ENCODE data around the gene TRIM8.
A peak's percentile ranks its signal among the peaks of the same experiment; 100 is the strongest.

TRIM8 gene

DNA sequence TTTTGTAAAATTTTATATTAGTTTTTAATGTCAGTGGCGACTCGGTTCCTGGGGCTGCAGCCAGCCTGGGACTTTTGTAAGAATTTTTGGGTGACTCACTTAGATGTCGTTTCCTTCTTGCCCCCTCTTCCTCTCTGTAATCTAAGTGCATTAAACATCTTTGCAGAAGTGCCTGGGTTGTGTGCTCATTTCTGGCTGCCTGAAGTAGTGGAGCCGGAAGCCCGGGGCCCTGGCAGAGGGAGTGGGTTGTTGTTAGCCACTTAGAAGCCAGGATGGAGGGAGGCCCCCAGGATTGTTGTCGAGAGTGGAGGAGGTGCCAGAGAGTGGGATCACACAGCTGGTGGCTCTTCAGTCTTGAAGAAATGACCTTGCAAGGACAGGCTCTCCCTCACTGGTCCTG is 11.0 kb upstream of the TRIM8 start:
- DNase-seq, result peak; percentile 22 to 63

DNA sequence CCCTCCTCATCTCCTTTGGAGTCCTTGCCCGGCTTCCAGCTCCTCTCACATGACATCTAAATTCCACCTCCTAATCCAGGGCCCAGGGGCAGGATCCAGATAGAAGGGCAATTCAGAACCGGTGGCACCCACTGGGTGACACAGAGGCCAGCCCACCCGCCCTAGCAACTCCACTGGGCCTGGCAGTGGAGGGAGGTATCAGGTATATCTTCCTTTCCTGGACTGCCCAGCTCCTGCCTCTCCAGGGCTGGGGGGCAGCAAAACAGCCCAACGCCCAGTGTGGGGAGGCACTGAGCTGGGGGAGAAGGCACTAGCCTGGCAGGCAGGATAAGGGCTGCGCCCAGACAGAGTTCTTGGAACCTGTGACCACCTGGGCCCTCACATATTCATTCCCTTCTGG is 10.4 kb upstream of the TRIM8 start:
- DNase-seq, result no peak

DNA sequence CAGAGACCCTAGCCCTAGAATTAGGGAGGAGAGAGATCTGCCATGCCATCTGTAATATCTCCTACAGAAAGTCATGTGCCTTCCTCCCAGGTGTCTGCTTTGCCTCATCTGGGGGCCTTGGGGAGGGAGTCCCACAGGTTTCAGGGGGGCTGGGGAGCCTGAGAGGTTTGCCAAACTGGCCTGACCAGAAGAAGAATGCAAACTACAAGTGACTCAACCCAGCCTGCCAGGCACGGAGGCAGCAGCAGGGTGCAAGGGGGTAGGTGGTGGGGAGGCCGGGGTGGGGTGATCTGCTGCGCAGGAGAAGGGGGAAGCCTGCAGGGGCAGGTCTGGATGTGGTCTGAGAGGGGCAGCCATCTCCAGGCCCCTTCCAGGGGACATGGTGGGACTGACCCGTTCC is 9.6 kb upstream of the TRIM8 start:
- DNase-seq, result no peak

DNA sequence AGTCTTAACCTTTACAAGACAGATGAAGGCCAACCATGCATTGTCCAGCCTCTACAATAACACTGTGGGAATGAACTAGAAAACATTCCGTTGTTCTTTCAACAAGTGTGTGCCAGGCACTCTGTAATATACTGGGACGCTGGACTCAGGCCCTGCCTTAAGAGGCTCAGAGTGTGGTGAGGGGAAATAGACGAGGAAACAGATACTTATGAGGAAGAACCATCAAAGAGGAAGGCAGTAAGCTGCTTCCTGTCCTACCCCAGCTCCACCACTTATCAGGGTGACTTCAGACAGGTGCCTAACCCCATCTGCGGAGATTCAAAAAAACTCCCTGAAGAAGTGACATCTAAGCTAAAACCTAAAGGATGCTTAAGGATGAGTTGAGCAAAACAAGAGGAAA is 8.9 kb upstream of the TRIM8 start:
- peak in 1 of 2 donors; percentile 48 for DNase-seq

DNA sequence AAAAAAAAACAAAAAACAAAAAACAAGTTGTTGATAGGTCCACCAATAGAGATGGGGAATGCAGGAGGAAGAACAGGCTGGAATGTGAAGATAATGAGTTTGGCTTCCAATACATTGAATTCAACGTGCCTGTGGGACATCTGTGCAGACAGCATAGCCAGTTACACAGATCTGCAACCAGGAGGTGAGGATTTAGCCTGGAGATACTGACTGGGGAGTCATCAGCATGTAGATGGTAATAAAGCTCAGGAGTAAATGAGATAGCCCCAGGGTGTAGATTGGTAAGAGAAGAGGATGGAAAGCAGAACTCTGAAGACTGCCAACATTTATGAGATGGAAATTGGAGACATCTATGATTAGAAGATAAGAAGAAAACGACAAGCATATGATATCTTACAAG is 4.7 kb upstream of the TRIM8 start:
- DNase-seq, result no peak

DNA sequence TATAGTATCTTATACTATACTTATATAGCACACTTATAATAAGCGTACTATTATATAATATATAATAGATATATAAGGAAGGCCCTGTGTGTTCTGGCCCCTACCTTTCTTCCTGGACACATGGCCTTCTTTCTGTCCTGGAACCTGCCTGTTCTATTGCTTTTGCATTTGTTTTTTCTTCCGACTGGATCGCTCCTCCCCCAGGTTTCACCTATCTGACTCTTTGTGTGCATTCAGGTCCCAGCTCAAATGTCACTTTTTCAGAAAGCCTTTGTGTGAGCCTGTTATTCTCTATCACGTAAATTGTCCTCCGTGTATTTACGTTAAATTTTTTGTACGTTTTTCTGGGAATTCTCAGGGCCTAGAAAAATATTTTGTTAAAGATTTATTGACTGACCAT is 2.9 kb upstream of the TRIM8 start:
- no peak for DNase-seq

DNA sequence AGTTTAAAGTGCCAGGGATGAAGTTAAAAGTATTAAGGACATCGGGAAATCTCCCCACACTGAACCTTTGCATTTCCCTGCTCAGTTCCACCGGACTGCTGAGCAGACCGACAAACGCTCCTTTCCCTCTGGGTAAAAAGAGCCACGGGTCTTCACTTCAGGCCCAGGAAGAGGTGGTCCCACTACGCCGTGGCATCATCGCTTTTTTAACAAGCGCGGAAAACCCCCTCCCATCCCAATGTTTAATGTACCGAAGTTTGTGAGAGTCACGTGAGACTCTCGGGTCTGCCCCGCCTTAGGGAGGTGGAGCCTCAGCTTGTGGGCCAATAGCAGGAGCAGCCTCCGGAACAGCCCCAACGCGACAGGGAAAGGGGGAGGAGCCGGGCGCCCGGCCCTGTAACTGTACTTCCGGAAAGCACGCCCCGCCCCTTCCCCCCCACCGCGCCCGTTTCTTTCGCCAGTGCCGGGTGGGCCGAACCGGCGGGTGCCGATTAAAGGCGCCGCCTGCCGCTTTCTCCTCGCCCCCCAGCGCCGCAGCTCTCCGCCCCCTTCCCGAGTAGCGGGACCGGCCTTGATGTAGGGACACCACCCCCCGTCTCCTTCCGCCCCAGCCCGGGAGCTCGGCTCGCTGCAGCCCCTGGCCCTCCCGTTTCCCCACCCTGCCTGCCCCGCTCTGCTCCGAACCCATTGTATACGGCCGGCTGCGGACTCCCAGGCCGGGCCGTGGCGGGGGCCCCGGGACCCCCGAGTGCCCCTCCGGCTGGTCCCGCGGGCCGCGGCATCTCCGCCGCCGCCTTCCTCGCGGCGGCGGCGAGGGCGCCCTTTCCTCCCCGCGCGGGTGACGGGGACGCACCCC is 2.2 kb upstream of the TRIM8 start:
- DNase-seq, result peak; percentile 98 to 99

DNA sequence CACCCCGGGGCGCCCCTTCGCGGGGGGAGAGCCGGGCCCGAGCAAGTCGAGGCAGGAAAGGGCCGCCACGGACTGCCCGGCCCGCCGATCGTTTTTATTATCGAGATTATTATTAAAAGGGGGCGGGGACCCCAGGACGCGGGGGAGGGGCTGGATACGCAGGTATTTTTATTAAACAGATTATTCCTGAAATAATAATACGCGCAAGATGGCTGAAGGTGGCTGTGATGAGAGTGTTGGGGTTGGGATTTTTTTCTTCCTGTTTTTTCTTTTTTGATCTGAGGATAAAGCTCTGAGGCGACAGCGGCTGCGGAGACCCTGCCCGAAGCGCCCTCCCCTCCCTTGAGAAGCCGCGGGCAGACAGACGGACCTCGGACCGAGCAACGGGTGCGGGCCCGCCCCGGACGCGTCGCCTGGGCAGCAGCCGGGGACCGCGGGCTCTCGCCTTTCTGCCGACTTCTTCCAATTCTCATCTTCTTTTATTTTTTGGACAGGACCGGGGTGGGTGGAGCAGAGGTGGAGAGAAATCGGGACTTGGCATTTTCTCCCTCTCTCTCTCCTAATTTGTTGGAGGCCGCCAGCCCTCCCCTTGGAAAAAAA is 1.4 kb upstream of the TRIM8 start:
- DNase-seq, result peak; percentile 48 to 60

DNA sequence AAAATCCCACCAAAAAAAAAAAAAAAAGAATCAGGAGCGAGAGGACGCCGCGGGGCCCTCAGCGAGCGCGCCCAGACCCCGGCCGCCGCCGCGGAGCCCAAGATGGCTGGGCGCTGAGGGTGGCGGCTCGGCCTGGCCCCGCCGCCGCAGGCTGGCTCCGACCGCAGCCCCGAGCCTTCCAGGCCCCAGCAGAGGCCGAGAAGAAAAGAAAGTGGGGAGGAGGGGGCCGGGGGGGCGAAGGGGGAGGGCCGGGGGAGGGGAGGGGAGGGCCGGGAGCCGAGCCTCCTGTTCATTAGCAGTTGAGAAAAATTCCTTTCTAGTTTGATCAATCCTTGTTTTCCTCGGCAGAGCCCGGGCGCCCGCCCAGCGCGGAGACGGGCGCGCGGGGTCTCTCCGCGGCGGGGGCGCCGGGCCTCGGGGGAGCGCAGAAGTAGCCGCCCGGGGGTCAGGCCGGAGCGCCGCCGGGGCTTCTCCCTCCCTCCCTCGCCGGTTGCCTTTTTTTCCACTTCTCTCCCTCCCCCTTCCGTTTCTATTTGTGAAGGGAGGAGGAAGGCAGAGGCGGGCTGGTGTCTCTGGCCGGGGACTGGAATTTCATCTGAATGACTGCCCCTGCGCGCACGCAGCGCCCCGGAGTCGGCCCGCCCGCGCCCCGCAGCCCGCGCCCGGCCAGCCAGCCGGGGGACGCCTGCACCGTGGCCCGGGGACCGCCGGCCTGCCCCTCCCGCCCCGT is 778 bp upstream of the TRIM8 start:
- peak; percentile 50 to 54 for DNase-seq

DNA sequence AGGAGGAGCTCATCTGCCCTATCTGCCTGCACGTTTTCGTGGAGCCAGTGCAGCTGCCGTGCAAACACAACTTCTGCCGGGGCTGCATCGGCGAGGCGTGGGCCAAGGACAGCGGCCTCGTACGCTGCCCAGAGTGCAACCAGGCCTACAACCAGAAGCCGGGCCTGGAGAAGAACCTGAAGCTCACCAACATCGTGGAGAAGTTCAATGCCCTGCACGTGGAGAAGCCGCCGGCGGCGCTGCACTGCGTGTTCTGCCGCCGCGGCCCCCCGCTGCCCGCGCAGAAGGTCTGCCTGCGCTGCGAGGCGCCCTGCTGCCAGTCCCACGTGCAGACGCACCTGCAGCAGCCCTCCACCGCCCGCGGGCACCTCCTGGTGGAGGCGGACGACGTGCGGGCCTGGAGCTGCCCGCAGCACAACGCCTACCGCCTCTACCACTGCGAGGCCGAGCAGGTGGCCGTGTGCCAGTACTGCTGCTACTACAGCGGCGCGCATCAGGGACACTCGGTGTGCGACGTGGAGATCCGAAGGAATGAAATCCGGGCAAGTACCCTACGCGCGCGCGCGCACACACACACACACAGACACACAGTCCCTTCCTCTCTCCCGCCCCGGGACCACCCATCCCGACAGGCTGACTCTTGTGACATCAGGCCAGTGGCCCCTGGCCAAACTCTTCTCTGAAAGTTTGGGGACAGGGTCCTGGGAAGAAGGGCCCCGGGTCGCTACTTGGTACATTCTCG is 538 bp downstream of the TRIM8 start:
- DNase-seq, result peak; percentile 84 to 88

DNA sequence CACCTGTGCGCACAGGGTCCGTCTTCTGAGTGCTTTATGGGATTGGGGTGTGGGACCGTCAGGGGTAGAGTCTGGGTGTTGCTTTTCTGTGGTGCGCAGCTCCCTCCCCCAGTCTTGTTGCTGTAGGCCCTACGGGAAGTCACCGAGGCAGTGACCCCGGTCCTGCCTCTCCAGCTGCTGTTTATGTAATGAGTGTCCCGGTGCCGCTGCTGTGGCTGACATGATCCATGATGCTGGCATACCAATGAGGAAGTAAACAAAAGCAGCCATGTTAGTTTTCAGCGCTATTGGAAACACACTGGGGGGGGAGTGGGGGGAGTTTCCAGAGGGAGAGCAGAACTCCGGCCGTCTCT is 1.1 kb downstream of the TRIM8 start:
- peak; percentile 63 to 74 for DNase-seq

DNA sequence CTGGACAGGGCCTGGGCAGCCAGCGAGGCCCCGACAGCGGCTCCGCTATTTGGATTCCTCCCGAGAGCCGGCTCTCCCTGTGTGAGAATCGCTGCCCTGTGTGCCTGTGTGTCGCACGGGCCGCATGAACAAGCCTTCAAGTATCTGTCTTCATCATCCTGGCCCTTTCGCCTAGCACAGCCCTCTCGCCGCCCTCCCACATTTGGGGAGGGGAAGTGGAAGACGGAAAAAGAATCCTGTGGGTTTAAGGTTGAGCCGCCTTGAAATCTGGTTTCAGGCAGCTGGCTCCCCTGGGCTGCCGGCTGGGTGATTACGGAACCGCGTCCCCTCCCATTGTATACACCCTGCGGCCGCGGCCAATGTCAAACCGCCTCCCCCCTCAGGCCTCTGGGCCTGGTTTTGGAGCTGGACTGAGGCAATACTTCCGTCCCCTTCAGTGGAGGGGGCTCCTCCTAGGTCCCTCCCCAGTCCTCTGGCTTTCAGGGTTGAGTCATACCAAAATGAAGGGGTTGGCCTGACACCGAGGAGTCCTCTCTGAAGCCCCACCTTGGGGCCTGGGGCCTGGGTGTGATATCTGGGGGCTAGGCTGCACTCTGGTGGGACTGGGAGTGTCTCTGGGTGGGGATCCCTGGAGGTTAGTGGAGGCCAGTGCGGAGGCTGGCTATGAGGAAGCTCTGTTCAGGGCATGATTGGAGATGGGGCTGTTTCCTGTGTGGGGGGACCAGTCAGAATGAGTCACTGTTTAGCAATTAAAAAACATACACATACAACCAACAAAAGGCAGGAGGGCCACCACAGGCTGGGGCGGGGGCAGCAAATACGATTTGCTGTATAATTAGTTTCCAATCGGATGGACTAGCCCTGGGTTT is 1.7 kb downstream of the TRIM8 start:
- peak; percentile 79 to 81 for DNase-seq

DNA sequence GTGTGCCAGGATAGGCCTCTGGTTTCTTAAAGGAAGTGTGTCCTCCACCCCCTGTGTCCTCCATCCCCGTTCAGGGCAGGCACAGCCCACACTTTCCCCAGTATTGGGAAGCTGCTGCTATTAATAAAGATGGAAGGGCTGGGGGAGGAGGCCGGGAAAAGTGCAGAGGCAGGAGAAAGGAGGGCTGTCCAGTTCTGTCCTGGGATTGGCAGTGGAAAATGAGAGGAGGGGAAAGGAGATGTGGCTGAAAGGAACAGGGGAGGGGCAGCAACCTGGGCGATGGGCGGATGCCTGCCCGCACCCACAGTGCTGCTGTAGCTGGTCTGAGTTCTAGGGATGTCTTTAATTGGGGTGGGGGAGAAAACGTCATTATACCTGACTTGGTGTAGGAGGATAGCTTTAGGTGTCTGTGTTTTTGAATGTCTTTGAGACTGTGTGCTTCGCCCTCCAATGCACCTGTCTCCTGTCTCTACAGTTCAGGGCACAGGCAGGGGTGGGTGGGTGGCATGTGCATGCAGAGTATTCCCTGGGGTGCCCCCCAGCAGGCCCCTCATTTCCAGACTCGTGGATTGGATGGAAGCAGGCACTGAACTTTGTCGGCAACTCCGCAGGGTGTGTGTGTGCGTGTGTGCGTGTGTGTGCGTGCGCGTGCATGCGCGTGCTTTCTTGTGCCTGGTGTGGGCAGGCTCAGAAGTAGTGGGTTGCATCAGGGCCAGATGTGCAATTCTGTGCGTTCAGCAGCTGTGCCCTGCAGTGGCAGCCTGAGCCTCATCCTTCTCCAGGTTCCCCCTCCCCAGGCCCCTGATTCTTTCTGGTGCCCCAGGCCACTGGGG is 2.5 kb downstream of the TRIM8 start:
- DNase-seq, result peak; percentile 49 to 53

DNA sequence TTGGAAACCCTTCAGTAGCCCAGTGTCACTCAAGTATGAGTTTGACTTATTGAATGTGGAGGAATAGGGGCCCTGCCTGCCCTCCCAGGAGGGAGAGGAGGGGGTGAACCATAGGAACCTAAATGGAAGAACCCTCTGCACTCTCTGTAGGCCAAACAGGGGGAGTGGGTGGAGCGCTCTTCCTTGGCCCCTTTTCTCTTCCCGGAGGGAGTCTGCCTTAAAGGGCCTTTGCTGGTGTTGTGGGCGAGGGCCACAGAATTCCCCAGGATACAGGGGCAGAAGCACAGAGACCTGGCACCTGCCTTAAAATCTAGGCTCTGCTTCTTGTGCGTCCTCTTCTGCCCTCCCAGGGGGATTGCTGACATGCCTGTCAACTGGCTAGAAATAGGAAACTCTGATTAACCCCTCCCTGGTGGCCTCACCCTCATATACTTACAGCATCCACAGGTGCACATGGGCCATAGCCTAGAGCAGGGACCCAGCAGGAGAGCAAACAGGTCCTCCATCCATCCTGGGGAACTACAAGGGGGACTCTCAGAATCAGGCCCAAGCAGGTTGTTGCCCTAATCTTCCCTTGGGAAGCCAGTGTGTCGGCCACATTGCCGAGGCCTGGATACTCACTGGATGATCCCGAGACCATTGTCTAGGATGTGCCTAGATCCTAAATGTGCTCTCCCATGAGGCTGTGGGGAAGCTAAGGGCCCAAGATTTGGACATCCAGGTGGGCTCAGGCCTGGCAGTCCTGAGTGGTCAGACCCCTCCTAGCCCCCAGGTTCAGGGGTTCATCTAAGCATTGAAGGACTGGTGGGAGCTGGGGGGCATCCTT is 3.4 kb downstream of the TRIM8 start:
- DNase-seq, result no peak

DNA sequence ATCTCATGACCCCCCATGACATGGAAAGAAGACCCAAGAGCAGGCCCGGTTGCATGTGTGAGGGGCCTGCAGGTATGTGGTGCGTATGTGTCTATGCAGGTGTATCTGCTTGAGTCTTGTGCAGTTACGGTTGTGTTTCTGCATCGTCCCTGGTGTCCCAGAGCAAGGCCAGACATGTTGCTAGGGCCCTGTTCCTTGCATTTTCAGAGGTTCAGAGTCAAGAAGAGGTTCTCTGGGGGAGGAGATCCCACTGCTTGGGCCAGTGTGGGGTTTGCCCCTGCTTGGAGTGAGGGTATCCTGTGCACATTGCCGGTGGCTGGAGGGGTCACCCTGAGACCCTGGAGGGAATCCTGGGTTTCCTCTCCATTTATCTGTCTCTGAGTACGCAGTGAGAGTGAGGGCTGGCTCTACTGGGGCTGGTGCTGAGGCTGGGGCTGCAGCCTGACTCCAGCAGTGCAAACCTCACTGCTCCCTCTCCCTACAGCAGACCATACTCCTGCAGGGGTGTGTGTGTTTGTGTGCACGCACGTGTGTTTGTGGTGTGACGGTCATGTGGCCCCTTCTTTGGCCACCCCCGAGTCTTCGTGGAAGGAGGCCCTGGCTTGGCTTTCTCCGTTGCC is 4.1 kb downstream of the TRIM8 start:
- DNase-seq, result no peak

DNA sequence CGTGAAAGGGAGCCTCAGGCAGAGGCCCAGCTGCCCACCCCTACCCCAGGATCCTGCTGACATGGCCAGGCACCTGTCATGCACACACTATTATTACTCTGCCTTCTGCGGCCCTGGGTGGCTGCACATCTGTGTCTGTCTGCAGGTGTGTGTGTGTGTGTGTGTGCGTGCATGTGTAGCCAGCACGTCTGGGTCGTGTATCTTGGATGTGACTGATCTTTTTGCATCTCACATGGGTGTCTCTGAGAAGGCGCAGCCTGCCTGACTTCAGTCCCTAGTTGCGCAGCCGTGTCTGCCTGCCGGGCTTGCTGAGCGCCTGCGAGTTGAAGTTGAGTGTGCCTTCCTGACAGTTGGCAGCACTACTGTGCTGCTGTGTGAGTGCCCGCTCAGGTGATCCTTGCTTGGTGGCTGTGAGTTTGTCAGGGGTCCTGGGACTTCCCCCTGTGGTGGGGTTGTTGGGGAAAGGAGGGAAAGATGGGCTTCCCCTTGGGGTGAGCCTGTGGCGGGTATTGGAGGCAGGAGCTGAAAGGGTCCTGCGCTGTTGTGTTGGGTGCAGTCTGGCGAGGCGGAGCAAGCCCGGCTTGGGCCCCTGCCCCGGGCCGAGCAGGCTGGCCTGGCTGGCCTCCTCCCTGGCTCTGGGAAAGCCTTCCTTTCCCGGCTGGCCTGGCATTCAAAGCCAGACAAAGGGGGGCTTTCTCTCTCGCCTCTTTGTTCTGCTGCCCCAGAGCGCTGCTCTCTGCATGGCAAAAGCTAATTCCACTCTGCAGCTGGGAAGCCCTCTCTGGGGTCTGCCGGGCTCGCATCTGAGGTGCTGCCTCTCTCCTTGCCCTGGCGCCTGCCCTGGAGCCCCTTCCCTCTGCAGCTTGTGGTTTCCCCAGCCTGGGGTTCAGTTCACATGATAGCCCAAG is 4.9 kb downstream of the TRIM8 start:
- peak; percentile 26 to 28 for DNase-seq

DNA sequence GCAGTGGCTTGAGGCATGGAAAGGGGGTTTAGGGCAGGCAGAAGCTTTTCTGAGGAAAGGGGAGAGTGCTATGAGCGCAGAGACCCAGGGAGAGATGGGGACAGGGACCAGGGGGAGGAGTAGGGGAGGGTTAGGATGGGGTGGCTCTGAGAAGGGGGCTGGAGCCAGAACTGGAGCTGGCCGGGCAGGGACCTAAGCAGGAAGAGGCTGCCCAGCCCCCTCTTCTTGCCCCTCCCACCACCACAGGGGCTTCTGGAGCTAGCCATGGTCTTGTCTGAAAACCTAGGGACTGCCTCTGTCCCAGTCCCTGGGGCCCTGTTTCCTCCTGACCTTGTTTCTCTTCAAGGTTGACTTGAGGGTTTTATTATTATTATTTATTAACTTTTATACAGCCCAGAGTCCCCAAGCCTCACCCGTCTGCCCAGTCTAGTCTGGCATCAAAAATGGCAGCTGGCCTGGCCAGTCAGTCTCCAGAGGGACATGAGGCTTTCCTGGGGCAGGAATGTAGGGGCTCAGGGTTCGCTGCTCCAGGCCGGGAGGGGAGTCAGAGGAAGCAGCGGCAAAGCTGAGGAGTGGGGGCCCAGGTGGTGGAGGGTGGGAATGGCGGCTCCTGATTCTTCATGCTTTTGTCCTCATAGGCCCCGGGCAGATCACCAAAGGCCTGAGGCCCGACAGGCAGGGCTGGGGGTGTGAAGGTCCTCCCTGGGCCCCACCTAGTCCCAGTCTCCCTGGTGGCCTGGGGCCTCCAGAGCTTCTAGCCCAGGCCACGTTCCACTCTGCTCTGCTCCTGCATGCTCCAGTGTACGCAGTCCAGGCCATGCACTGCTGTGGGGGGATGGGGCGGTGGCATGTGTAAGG is 5.7 kb downstream of the TRIM8 start:
- no peak for DNase-seq
